Thyroid gland (tissue), 4 donors: ENCODE results near the gene NLRP5. TPM values are rescaled to one million over a fixed set of nuclear protein-coding genes. Genes with fewer than 3 reads are reported as not detected.

Experiments
- DNase-seq, 2 donors: peaks; one replicate each; pipeline ENCODE4 v3.0.0-alpha.2; 2019
- H3K27ac ChIP-seq, 3 donors: fragments of 200-600 bp; sonication (generic); 1 replicate in 2 of 3; 2 replicates in 1 of 3; pipeline ENCODE4 v1.5.1; 2016 to 2019; ENCODE audit warnings: mild to moderate bottlenecking in 1 of 3, moderate library complexity in 1 of 3
- H3K27me3 ChIP-seq: fragments of 200-600 bp; sonication (generic); one replicate; pipeline ENCODE4 v1.5.1; 2019
- H3K36me3 ChIP-seq, 2 donors: fragments of 200-600 bp; sonication (generic); one replicate each; pipeline ENCODE4 v1.5.1; 2016 to 2019
- H3K4me1 ChIP-seq, 2 donors: fragments of 200-600 bp; sonication (generic); one replicate each; pipeline ENCODE4 v1.5.1; 2017 to 2019
- H3K4me3 ChIP-seq, 3 donors: fragments of 200-600 bp; sonication (generic); replicated peaks in 1 of 3; 1 replicate in 2 of 3; 2 replicates in 1 of 3; pipeline ENCODE4 v1.5.1; 2016; ENCODE audit warnings: mild to moderate bottlenecking in 1 of 3
- H3K9me3 ChIP-seq: fragments of 200-600 bp; sonication (generic); one replicate; pipeline ENCODE4 v1.5.1; 2017
- POLR2A ChIP-seq, 2 donors: fragments of 450-650 bp; IDR thresholded peaks; one replicate each; pipeline ENCODE4 v1.6.1; 2017; ENCODE audit warnings: antibody characterized with exemption in 2 of 2, mild to moderate bottlenecking in 2 of 2, moderate library complexity in 1 of 2
- WGBS, 2 donors: methylation state at CpG; one replicate each; pipeline ENCODE4 v1.1.5; 2017; 5-methylcytosine and 5-hydroxymethylcytosine counted together
- intact Hi-C: fragments of 100-400 bp; cut with DNase I; formaldehyde crosslinking; loops from one replicate; pipeline ENCODE4 v1.15.1; 2023
- total RNA-seq, 4 donors: library from RNA; depleted of rRNA; stranded (reverse); fragments of >200 nt; gene quantifications; one replicate each; pipeline ENCODE4 v1.2.3, GENCODE V29; 2016
- TF ChIP-seq, protein P1 (sequence below), 6 experiments: fragments of 200-600 bp in 3 of 6; fragments of 450-650 bp in 3 of 6; sonication (generic) in 3 of 6; IDR thresholded peaks; one replicate each; pipeline ENCODE4 v1.5.1; 2016 to 2019; ENCODE audit warnings: antibody characterized with exemption in 6 of 6, mild to moderate bottlenecking in 2 of 6, inconsistent platforms in 1 of 6, moderate library complexity in 1 of 6

The NLRP5 gene
- total RNA-seq, 4 donors from 2014 or later: not detected

DNA sequence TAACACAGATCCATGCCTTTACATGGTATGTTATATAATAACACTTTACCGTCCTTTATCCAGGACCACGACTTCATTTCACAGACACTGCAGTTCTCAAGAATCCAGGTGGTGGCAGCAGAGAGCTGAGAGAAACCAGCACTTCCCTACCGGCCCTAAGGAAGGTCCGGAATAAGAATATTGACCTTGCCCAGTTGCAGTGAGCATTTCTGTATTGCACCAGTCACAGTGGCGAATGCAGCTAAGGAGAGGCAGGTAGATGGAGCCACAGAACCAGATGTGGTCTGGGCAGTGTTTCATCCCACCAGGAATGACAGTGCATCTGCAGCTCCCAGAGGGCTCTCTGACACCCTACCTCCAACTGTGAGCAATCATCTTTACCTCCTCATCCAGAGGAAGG, 89.9 kb downstream of the NLRP5 start:
- no peaks in the 10 kb centered on the region for H3K36me3 ChIP-seq
- H3K4me1 ChIP-seq: peaks cover 7 to 9% of the 10 kb centered on the region in 2 donors
- no peak overlapping the region for H3K4me3 ChIP-seq
- DNase-seq: peak; percentile 59 to 65
- H3K27me3 ChIP-seq: no peaks in the 10 kb centered on the region
- no peak for TF ChIP-seq POLR2A (IDR thresholded peaks at IDR 0.05)
- TF ChIP-seq, protein P1, sequence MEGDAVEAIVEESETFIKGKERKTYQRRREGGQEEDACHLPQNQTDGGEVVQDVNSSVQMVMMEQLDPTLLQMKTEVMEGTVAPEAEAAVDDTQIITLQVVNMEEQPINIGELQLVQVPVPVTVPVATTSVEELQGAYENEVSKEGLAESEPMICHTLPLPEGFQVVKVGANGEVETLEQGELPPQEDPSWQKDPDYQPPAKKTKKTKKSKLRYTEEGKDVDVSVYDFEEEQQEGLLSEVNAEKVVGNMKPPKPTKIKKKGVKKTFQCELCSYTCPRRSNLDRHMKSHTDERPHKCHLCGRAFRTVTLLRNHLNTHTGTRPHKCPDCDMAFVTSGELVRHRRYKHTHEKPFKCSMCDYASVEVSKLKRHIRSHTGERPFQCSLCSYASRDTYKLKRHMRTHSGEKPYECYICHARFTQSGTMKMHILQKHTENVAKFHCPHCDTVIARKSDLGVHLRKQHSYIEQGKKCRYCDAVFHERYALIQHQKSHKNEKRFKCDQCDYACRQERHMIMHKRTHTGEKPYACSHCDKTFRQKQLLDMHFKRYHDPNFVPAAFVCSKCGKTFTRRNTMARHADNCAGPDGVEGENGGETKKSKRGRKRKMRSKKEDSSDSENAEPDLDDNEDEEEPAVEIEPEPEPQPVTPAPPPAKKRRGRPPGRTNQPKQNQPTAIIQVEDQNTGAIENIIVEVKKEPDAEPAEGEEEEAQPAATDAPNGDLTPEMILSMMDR (IDR thresholded peaks at IDR 0.05): peak; percentile 61 to 93 (median 80)
- WGBS, 2 donors: 11% methylated on average over 5 of the region's 5 CpGs
- no peaks in the 10 kb centered on the region for H3K9me3 ChIP-seq
- H3K27ac ChIP-seq: no peak overlapping the region
- intact Hi-C loops: loop anchor here (5.0 kb wide), 1 partner anchor 96 kb away; no protein-coding TSS in a partner anchor

DNA sequence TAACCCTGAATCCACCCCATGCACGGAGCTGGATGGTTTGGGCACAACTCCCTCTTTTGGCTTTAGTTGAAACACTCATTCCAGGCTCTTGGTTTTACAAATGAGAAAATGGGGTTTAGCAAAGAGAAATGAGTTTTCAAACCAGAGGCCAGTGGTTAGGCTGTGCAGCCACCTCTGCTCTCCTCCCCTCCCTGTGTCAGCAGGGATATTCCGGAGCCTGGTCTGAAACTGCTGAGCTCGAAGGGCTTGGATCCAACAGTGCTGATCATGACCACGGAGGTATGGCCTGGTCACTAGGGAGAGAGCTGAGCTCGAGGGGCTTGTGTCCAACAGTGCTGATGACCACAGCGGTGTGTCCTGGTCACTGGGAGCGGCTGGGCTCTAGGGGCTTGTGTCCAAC, 93.0 kb downstream of the NLRP5 start:
- H3K27me3 ChIP-seq: no peaks in the 10 kb centered on the region
- H3K4me3 ChIP-seq: no peak overlapping the region
- DNase-seq: no peak
- H3K4me1 ChIP-seq: peaks cover 7 to 10% of the 10 kb centered on the region in 2 donors
- intact Hi-C loops: loop anchor here (5.0 kb wide), 1 partner anchor 93 kb away; no protein-coding TSS in a partner anchor
- H3K36me3 ChIP-seq: no peaks in the 10 kb centered on the region
- WGBS, 2 donors: 59 to 88% methylated on average over 3 to 6 of the region's 7 CpGs
- H3K27ac ChIP-seq: no peak overlapping the region
- no peaks in the 10 kb centered on the region for H3K9me3 ChIP-seq
- no peak for TF ChIP-seq POLR2A (IDR thresholded peaks at IDR 0.05)
- TF ChIP-seq, protein P1 (IDR thresholded peaks at IDR 0.05): no peak

DNA sequence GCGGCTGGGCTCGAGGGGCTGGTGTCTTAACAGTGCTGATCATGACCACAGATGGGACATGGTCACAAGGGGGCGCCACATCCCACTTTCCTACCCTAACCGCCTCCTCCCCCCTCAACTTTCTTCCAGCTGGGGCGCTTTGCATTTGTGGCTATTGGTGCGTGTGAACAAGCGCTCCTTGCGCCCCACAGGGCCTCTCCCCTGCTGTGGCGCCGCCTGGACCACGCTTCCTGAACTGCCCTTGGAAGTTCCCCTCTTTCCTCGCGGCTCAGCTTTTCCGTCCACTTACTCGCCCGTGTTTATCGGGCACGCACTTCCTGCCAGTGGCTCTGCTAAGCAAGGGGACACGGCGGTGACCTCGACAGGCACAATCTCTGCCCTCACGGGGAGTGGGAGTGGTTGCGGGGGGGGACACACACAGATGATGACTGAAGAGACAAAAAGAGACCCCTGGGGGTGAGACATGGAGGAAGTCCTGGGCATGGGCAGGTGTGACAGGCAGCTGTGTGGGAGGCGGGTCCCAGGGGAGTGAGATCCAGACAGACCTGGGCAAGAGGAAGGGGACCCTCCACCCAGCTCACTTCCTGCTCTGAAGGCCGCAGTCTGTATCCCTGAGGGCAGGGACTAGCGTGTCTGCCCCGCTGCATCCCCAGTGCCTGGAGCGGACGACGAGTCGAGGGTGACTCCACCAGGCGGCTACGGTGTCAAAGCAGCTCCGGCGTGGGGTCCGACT, 94.3 kb downstream of the NLRP5 start:
- H3K9me3 ChIP-seq: no peaks in the 10 kb centered on the region
- peak; percentile 82 to 85 for DNase-seq
- intact Hi-C loops: no loop called here
- H3K4me3 ChIP-seq: peak overlapping the region in 2 of 3 donors; percentile 6 to 31
- TF ChIP-seq, protein P1 (IDR thresholded peaks at IDR 0.05): peak in 4 of 6 experiments; percentile 46 to 63 (median 56)
- no peak for TF ChIP-seq POLR2A (IDR thresholded peaks at IDR 0.05)
- no peaks in the 10 kb centered on the region for H3K36me3 ChIP-seq
- H3K27me3 ChIP-seq: no peaks in the 10 kb centered on the region
- peaks cover 7 to 10% of the 10 kb centered on the region in 2 donors for H3K4me1 ChIP-seq
- H3K27ac ChIP-seq: no peak overlapping the region
- 3 to 4% methylated on average over 21 to 29 of the region's 36 CpGs for WGBS, 2 donors

DNA sequence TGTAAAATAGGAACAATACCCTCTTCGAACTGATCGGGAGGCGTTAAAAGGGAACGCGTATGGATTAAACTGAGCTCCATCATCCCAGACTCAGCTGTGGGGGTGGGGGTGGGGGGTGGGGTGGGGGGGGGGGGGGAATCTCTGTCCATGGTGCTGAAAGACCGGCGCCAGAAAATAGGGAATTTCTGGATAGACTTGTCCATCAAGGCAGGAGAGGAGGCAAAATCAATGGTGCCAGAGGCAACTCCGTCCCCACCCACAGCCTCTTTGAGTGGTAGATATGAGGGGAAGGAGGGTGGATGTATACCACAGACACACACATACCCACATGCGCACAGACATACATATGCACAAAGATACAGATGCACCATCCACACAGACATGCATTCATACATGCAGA, 97.1 kb downstream of the NLRP5 start:
- H3K27me3 ChIP-seq: no peaks in the 10 kb centered on the region
- intact Hi-C loops: no loop called here
- no peak for DNase-seq
- peaks cover 7 to 10% of the 10 kb centered on the region in 2 donors for H3K4me1 ChIP-seq
- no peak overlapping the region for H3K27ac ChIP-seq
- 46 to 66% methylated on average over 9 of the region's 9 CpGs for WGBS, 2 donors
- H3K9me3 ChIP-seq: no peaks in the 10 kb centered on the region
- TF ChIP-seq POLR2A (IDR thresholded peaks at IDR 0.05): no peak
- TF ChIP-seq, protein P1 (IDR thresholded peaks at IDR 0.05): no peak
- H3K4me3 ChIP-seq: no peak overlapping the region
- H3K36me3 ChIP-seq: peaks cover 3 to 4% of the 10 kb centered on the region in 2 donors

DNA sequence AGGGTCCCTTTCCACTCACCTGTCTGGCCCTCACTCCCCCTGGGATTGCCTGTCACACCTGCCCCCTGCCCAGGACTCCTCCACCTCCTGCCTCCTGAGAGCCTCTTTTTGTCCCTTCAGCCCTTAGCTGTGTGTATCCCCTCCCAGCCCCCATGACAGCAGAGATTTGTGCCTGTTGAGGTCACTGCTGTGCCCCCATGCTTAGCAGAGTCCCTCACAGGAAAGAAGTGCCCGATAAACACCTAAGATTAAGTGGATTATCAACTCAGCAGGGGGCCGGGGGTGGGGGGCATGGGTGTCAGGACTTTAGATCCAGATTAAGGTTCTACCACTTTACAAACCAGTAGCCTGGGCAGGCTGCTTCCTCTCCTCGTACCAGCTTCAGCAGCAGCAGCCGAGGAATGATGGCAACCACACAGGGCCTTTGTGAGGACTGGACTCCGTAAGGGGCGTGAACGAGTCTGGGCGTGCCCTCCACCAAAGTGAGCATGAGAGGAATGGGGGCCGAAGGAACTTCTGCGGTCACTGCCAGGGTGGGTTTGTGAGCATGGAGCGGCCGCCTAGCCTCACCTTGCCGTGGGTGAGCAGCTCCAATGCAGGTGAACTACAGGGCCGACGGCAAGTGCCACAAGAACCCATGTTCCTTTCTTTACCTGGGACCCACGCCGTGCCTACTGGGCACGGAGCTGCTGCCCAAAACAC, 98.4 kb downstream of the NLRP5 start:
- H3K27ac ChIP-seq: no peak overlapping the region
- H3K4me3 ChIP-seq: no peak overlapping the region
- H3K9me3 ChIP-seq: no peaks in the 10 kb centered on the region
- 74 to 77% methylated on average over 15 to 18 of the region's 18 CpGs for WGBS, 2 donors
- no peak for DNase-seq
- no peaks in the 10 kb centered on the region for H3K27me3 ChIP-seq
- H3K36me3 ChIP-seq: peaks cover 3 to 4% of the 10 kb centered on the region in 2 donors
- peaks cover 7 to 10% of the 10 kb centered on the region in 2 donors for H3K4me1 ChIP-seq
- intact Hi-C loops: no loop called here
- TF ChIP-seq, protein P1 (IDR thresholded peaks at IDR 0.05): no peak
- no peak for TF ChIP-seq POLR2A (IDR thresholded peaks at IDR 0.05)
